Sigmoid colon (tissue), 4 donors: ENCODE results near the gene GSTCD.

Experiments
- EP300 ChIP-seq, 4 donors: sonication (generic); formaldehyde crosslinking; IDR thresholded peaks; one replicate each; pipeline ENCODE4 v1.6.1; 2017; ENCODE audit warnings: antibody characterized with exemption in 4 of 4
- TF ChIP-seq, protein P1 (sequence below), 4 experiments: fragments of 450-650 bp in 3 of 4; fragments of 200-600 bp in 1 of 4; IDR thresholded peaks; one replicate each; pipeline ENCODE4 v1.5.1; 2016 to 2019; ENCODE audit warnings: antibody characterized with exemption in 4 of 4, mild to moderate bottlenecking in 3 of 4, moderate library complexity in 2 of 4

DNA sequence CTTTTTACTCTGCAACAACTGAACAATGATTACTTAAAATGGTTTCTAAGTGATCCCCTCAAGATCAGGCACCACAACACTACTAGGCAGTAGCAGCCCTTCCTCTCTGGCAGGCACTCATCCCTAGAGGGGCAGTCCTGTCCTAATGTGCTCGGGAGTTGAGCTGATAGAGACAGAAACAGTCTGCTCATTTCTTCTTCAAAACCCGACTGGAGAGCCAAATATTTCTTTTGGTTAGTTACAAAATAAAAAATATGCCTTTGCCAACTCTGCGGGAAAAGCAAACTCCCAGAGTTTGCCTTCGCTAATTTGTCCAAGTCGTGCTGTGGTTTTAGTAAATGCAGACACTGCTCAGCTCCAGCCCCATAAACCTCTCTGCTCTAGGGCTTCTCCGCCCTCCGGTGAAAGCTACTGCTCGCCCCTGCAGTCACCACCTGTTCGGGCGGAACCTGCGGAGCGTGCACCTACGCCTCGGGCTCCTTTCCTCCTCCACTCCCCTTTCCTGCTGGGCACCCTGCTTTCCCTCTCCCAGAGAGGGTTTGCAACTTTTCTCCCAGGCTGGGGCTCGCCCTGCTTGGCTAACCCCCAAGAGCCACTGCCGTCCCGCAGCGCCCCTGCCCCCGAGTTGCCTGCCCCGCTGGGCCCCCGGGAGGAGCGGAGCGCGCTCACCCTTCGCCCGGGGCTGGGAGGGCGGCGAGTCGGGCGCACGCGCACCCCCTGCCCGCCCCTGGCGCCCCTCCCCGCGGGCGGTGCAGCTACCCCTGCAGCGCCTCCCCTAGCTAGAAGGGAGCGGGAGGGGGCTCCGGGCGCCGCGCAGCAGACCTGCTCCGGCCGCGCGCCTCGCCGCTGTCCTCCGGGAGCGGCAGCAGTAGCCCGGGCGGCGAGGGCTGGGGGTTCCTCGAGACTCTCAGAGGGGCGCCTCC, 186.3 kb downstream of the GSTCD start, which contains the start of gene NPNT:
- TF ChIP-seq, protein P1, sequence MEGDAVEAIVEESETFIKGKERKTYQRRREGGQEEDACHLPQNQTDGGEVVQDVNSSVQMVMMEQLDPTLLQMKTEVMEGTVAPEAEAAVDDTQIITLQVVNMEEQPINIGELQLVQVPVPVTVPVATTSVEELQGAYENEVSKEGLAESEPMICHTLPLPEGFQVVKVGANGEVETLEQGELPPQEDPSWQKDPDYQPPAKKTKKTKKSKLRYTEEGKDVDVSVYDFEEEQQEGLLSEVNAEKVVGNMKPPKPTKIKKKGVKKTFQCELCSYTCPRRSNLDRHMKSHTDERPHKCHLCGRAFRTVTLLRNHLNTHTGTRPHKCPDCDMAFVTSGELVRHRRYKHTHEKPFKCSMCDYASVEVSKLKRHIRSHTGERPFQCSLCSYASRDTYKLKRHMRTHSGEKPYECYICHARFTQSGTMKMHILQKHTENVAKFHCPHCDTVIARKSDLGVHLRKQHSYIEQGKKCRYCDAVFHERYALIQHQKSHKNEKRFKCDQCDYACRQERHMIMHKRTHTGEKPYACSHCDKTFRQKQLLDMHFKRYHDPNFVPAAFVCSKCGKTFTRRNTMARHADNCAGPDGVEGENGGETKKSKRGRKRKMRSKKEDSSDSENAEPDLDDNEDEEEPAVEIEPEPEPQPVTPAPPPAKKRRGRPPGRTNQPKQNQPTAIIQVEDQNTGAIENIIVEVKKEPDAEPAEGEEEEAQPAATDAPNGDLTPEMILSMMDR (IDR thresholded peaks at IDR 0.05): no peak
- TF ChIP-seq EP300 (IDR thresholded peaks at IDR 0.05): no peak
